ENCODE measurements around the gene CUX1. TPM values are rescaled to one million over a fixed set of nuclear protein-coding genes. Genes with fewer than 3 reads are reported as not detected.
A peak's percentile ranks its signal among the peaks of the same experiment; 100 is the strongest.

CUX1 gene
- total RNA-seq, 4 donors from 2014 or later, result 56.9 to 124 (median 93.2) TPM

GRCh38 chr7:101870361-101871062 is 53.1 kb downstream of the CUX1 start:
- Histone ChIP-seq H3K36me3 (no peaks in the 10 kb centered on the region), H3K27me3 (no peaks in the 10 kb centered on the region), H3K27ac (peak overlapping the region; percentile 54 to 60 (median 58)), H3K4me3 (no peak overlapping the region), H3K9me3 (no peaks in the 10 kb centered on the region), H3K4me1 (peaks cover 14 to 56% (median 24%) of the 10 kb centered on the region in 4 donors)
- in situ Hi-C loops (cut with MboI; ENCODE audit: low pct_ligation_motif_present in 1 of 4, low pct_unique_long_range_greater_than_20kb in 1 of 4, low sequenced_read_pairs in 3 of 4), result no loop called here
- peak; percentile 55 for DNase-seq
- intact Hi-C loops (cut with DNase I; ENCODE audit: low total_unique reads), result no loop called here
- peak in 4 of 5 experiments; percentile 24 to 49 (median 32) for TF ChIP-seq CTCF (IDR thresholded peaks at IDR 0.05)
- no peak for TF ChIP-seq POLR2A (IDR thresholded peaks at IDR 0.05)
- TF ChIP-seq POLR2AphosphoS5 (IDR thresholded peaks at IDR 0.05), result no peak
- WGBS, 2 donors (ENCODE audit: low coverage in 1 of 2), result 44 to 45% methylated on average over 5 to 12 of the region's 12 CpGs

GRCh38 chr7:101871351-101871750 is 53.9 kb downstream of the CUX1 start:
- Histone ChIP-seq H3K27ac (peak overlapping the region; percentile 54 to 60 (median 58)), H3K27me3 (no peaks in the 10 kb centered on the region), H3K9me3 (no peaks in the 10 kb centered on the region), H3K4me1 (peaks cover 14 to 61% (median 24%) of the 10 kb centered on the region in 4 donors), H3K36me3 (no peaks in the 10 kb centered on the region), H3K4me3 (no peak overlapping the region)
- TF ChIP-seq EP300 (IDR thresholded peaks at IDR 0.05; ENCODE audit: low read depth) (no peak), POLR2AphosphoS5 (IDR thresholded peaks at IDR 0.05) (no peak), POLR2A (IDR thresholded peaks at IDR 0.05) (no peak), CTCF (IDR thresholded peaks at IDR 0.05) (no peak)
- intact Hi-C loops (cut with DNase I; ENCODE audit: low total_unique reads) (no loop called here), in situ Hi-C loops (cut with MboI; ENCODE audit: low pct_ligation_motif_present in 1 of 4, low pct_unique_long_range_greater_than_20kb in 1 of 4, low sequenced_read_pairs in 3 of 4) (no loop called here)
- 92% methylated on average over 9 of the region's 9 CpGs; no CpG with 5 or more reads in 1 of the 2 donors for WGBS, 2 donors (ENCODE audit: low coverage in 1 of 2)
- no peak for DNase-seq

- 76 to 80% methylated on average over 5 of the region's 5 CpGs for WGBS, 2 donors (ENCODE audit: low coverage in 1 of 2)
- Histone ChIP-seq H3K4me1 (peaks cover 25 to 70% (median 36%) of the 10 kb centered on the region in 4 donors), H3K4me3 (no peak overlapping the region), H3K9me3 (no peaks in the 10 kb centered on the region), H3K27ac (peak overlapping the region in 3 of 4 donors; percentile 6 to 24 (median 22)), H3K27me3 (no peaks in the 10 kb centered on the region), H3K36me3 (no peaks in the 10 kb centered on the region)
- in situ Hi-C loops (cut with MboI; ENCODE audit: low pct_ligation_motif_present in 1 of 4, low pct_unique_long_range_greater_than_20kb in 1 of 4, low sequenced_read_pairs in 3 of 4), result no loop called here
- intact Hi-C loops (cut with DNase I; ENCODE audit: low total_unique reads), result no loop called here
- TF ChIP-seq EP300 (IDR thresholded peaks at IDR 0.05; ENCODE audit: low read depth) (no peak), POLR2AphosphoS5 (IDR thresholded peaks at IDR 0.05) (no peak), POLR2A (IDR thresholded peaks at IDR 0.05) (no peak), CTCF (IDR thresholded peaks at IDR 0.05) (no peak)
- no peak for DNase-seq
Observed at GRCh38 chr7:101874028-101874427, 56.6 kb downstream of the CUX1 start.

- intact Hi-C loops (cut with DNase I; ENCODE audit: low total_unique reads), result no loop called here
- DNase-seq, result no peak
- peak overlapping the region in 3 of 4 donors; percentile 6 to 24 (median 22) for H3K27ac ChIP-seq
Observed at GRCh38 chr7:101875283-101875846, 57.9 kb downstream of the CUX1 start.

More at GRCh38 chr7:101875283-101875846, 57.9 kb downstream of the CUX1 start:
- 78 to 79% methylated on average over 10 to 11 of the region's 11 CpGs for WGBS, 2 donors (ENCODE audit: low coverage in 1 of 2)
- TF ChIP-seq CTCF (IDR thresholded peaks at IDR 0.05) (no peak), POLR2A (IDR thresholded peaks at IDR 0.05) (no peak), EP300 (IDR thresholded peaks at IDR 0.05; ENCODE audit: low read depth) (no peak), POLR2AphosphoS5 (IDR thresholded peaks at IDR 0.05) (no peak)
- Histone ChIP-seq H3K4me3 (no peak overlapping the region), H3K9me3 (no peaks in the 10 kb centered on the region), H3K4me1 (peaks cover 18 to 72% (median 35%) of the 10 kb centered on the region in 4 donors), H3K27me3 (no peaks in the 10 kb centered on the region), H3K36me3 (no peaks in the 10 kb centered on the region)
- in situ Hi-C loops (cut with MboI; ENCODE audit: low pct_ligation_motif_present in 1 of 4, low pct_unique_long_range_greater_than_20kb in 1 of 4, low sequenced_read_pairs in 3 of 4), result no loop called here
